A549 (cell line): ENCODE results near the gene CETN2. TPM values are rescaled to one million over a fixed set of nuclear protein-coding genes. Genes with fewer than 3 reads are reported as not detected.
A peak's percentile ranks its signal among the peaks of the same experiment; 100 is the strongest.

Experiments used
- ATAC-seq, 2 experiments: fragments of 200-7000 bp in 1 of 2; fragments of >200 bp in 1 of 2; cut with Nextera tagmentation in 1 of 2; cut with Tn5 transposase in 1 of 2; 3 replicates each; pipeline versions ENCODE4 v1.8.0 to v1.9.1; 2018 to 2020; ENCODE audit warnings: mild to moderate bottlenecking in 1 of 2, moderate library complexity in 1 of 2
- CTCF ChIA-PET: fragments of 300-600 bp; sonication (Branson Sonifier 250); formaldehyde crosslinking; extraction: SDS; loops from one replicate; lab custom pipeline; 2021; ENCODE audit warnings: antibody characterized with exemption, inconsistent platforms; lab: Yijun Ruan, JAX
- POLR2A ChIA-PET: fragments of 350-600 bp; formaldehyde crosslinking; extraction: SDS; loops from one replicate; lab custom pipeline; 2021; ENCODE audit warnings: antibody characterized with exemption, inconsistent platforms; lab: Yijun Ruan, JAX
- DNase-seq, 2 experiments: peaks; one replicate each; pipeline versions ENCODE4 v3.0.0 to v3.0.0-alpha.2; 2011 to 2016; ENCODE audit warnings: low read depth in 1 of 2, low spot score in 1 of 2
- FAIRE-seq: peaks from 2 replicates; lab custom pipeline; 2011; peaks lifted over from hg19 to GRCh38; lab: Jason Lieb, UNC
- H3K27ac ChIP-seq, 2 experiments: fragments of >200 bp; sonication (Bioruptor Twin); formaldehyde crosslinking; 3 replicates each; pipeline ENCODE4 v1.5.1; 2016 to 2017
- H3K4me1 ChIP-seq: fragments of >200 bp; sonication (Bioruptor Twin); formaldehyde crosslinking; 3 replicates; pipeline ENCODE4 v1.6.1; 2016
- H3K4me2 ChIP-seq: fragments of >200 bp; sonication (Bioruptor Twin); formaldehyde crosslinking; 3 replicates; pipeline ENCODE4 v1.6.1; 2016
- H3K4me3 ChIP-seq: fragments of >200 bp; sonication (Bioruptor Twin); formaldehyde crosslinking; 3 replicates; pipeline ENCODE4 v1.5.1; 2016
- H3K9me3 ChIP-seq: fragments of >200 bp; sonication (Bioruptor Twin); formaldehyde crosslinking; 3 replicates; pipeline ENCODE4 v1.6.1; 2016
- BHLHE40 ChIP-seq: IDR thresholded peaks from 2 replicates; pipeline ENCODE4 v1.6.1; 2012; ENCODE audit warnings: low read depth, low read length, inconsistent platforms
- CBX8 ChIP-seq: fragments of 200-600 bp; sonication (generic); IDR thresholded peaks from 2 replicates; pipeline ENCODE4 v1.6.1; 2016
- CEBPB ChIP-seq, 2 experiments: fragments of >200 bp in 1 of 2; sonication (Bioruptor Twin) in 1 of 2; formaldehyde crosslinking in 1 of 2; IDR thresholded peaks; 2 replicates each; pipeline ENCODE4 v1.6.1; 2012 to 2016
- CHD2 ChIP-seq: fragments of 150-350 bp; IDR thresholded peaks from 2 replicates; pipeline ENCODE4 v1.6.1; 2014; ENCODE audit warnings: low read length; ENCODE audit not compliant: partially characterized antibody
- CHD4 ChIP-seq: fragments of 200-600 bp; sonication (generic); IDR thresholded peaks from 2 replicates; pipeline ENCODE4 v1.6.1; 2016; ENCODE audit warnings: antibody characterized with exemption, mild to moderate bottlenecking, borderline replicate concordance
- FOXS1 ChIP-seq: fragments of 250-450 bp; sonication (Bioruptor Pico); IDR thresholded peaks from 2 replicates; pipeline ENCODE4 v1.5.0; 2020; ENCODE audit warnings: mild to moderate bottlenecking, moderate library complexity
- HDAC2 ChIP-seq: fragments of 200-600 bp; sonication (generic); IDR thresholded peaks from 2 replicates; pipeline ENCODE4 v1.6.1; 2016
- HEYL ChIP-seq: fragments of 250-450 bp; sonication (Bioruptor Pico); IDR thresholded peaks from 2 replicates; pipeline ENCODE4 v1.8.0; 2021; ENCODE audit warnings: mild to moderate bottlenecking, moderate library complexity
- HOXB13 ChIP-seq: fragments of 250-450 bp; sonication (Bioruptor Pico); IDR thresholded peaks from 2 replicates; pipeline ENCODE4 v1.5.0; 2020; ENCODE audit warnings: low read depth, mild to moderate bottlenecking, moderate library complexity
- JUN ChIP-seq, 2 experiments: fragments of >200 bp; sonication (Bioruptor Twin); formaldehyde crosslinking; IDR thresholded peaks; 2 replicates in 1 of 2; 3 replicates in 1 of 2; pipeline ENCODE4 v1.6.1; 2016 to 2017
- JUNB ChIP-seq: fragments of >200 bp; sonication (Bioruptor Twin); formaldehyde crosslinking; IDR thresholded peaks from 2 replicates; pipeline ENCODE4 v1.6.1; 2016
- NFE2L2 ChIP-seq: fragments of 150-350 bp; conservative IDR thresholded peaks from 2 replicates; pipeline ENCODE4 v1.6.1; 2014; ENCODE audit warnings: low read length
- NPAS2 ChIP-seq: fragments of 250-450 bp; sonication (Bioruptor Pico); IDR thresholded peaks from 2 replicates; pipeline ENCODE4 v1.8.0; 2022; ENCODE audit warnings: mild to moderate bottlenecking, moderate library complexity, borderline replicate concordance
- NR3C1 ChIP-seq: fragments of >200 bp; sonication (Bioruptor Twin); formaldehyde crosslinking; IDR thresholded peaks from 3 replicates; pipeline ENCODE4 v1.6.1; 2017
- PHF8 ChIP-seq: fragments of 200-600 bp; sonication (generic); IDR thresholded peaks from 2 replicates; pipeline ENCODE4 v1.6.1; 2016; ENCODE audit warnings: low read depth, mild to moderate bottlenecking, antibody characterized with exemption, moderate library complexity, borderline replicate concordance
- POLR2A ChIP-seq: IDR thresholded peaks from 2 replicates; pipeline ENCODE4 v1.6.1; 2012; ENCODE audit warnings: mild to moderate bottlenecking, low read length
- POLR2AphosphoS2 ChIP-seq: conservative IDR thresholded peaks from 2 replicates; pipeline ENCODE4 v1.6.1; 2012; ENCODE audit warnings: low read length, improper control_type of control experiment, inconsistent platforms
- RAD21 ChIP-seq, 2 experiments: fragments of >200 bp in 1 of 2; sonication (Bioruptor Twin) in 1 of 2; formaldehyde crosslinking in 1 of 2; IDR thresholded peaks in 1 of 2; conservative IDR thresholded peaks in 1 of 2; 2 replicates in 1 of 2; 3 replicates in 1 of 2; pipeline ENCODE4 v1.6.1; 2012 to 2018; ENCODE audit warnings: inconsistent platforms in 1 of 2
- RFX5 ChIP-seq: fragments of 450-650 bp; IDR thresholded peaks from 2 replicates; pipeline ENCODE4 v1.7.1; 2014; ENCODE audit warnings: antibody characterized with exemption, mild to moderate bottlenecking, moderate library complexity
- SMC3 ChIP-seq: fragments of >200 bp; sonication (Bioruptor Twin); formaldehyde crosslinking; IDR thresholded peaks from 3 replicates; pipeline ENCODE4 v1.6.1; 2018; ENCODE audit warnings: inconsistent platforms
- TFCP2L1 ChIP-seq: fragments of 250-450 bp; sonication (Bioruptor Pico); IDR thresholded peaks from 2 replicates; pipeline ENCODE4 v1.5.0; 2021; ENCODE audit warnings: mild to moderate bottlenecking
- TP53 ChIP-seq: fragments of 250-450 bp; sonication (Bioruptor Pico); IDR thresholded peaks from 2 replicates; pipeline ENCODE4 v1.5.0; 2021; ENCODE audit warnings: mild to moderate bottlenecking, moderate library complexity
- ZNF302 ChIP-seq: fragments of 250-450 bp; sonication (Bioruptor Pico); IDR thresholded peaks from 2 replicates; pipeline ENCODE4 v1.9.0; 2021; ENCODE audit warnings: inconsistent platforms, mild to moderate bottlenecking, moderate library complexity
- WGBS: methylation state at CpG from one replicate; pipeline ENCODE4 v1.1.6; 2017; ENCODE audit errors: missing lambda C conversion rate; 5-methylcytosine and 5-hydroxymethylcytosine counted together
- polyA plus RNA-seq, 4 experiments: library from polyadenylated mRNA; depleted of rRNA in 3 of 4; stranded (reverse); fragments of >200 nt; fragmentation: RNase III in 1 of 4; extraction: RNeasy Plus Mini Kit Qiagen cat#74134 plus additional on column Dnase treatment in 1 of 4; gene quantifications; 2 replicates in 3 of 4; 3 replicates in 1 of 4; pipeline ENCODE4 v1.2.3, GENCODE V29; 2011 to 2017
- TF ChIP-seq, protein P1 (sequence below): IDR thresholded peaks from 2 replicates; pipeline ENCODE4 v1.6.1; 2012
- TF ChIP-seq, protein P2 (sequence below): fragments of 150-350 bp; IDR thresholded peaks from 2 replicates; pipeline ENCODE4 v1.6.1; 2014; ENCODE audit warnings: low read depth, mild to moderate bottlenecking, low read length
- TF ChIP-seq, protein P3 (sequence below): fragments of 250-450 bp; sonication (Bioruptor Pico); IDR thresholded peaks from 2 replicates; pipeline ENCODE4 v1.5.0; 2021; ENCODE audit warnings: mild to moderate bottlenecking, moderate library complexity, borderline replicate concordance

CETN2 gene
- polyA plus RNA-seq, 2 of the 4 experiments (the other 2 are of a cell fraction) = 69.2 to 82.6 TPM

DNA sequence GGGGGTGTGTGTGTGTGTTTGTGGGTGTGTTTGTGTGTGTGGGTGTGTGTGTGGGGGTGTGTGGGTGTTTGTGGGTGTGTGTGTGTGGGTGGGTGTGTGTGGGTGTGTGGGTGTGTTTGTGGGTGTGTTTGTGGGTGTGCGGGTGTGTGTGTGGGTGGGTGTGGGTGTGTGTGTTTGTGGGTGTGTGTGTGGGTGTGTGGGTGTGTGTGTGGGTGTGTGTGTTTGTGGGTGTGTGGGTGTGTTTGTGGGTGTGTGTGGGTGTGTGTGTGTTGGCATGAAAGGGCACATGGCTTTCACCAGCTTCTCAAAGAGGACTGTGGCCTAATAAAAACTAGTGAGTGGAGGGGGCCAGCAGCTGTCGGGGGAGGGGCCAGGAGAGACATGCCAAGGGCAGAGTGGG lies 42.0 kb upstream of the CETN2 start:
- DNase-seq (no peak), ATAC-seq (no peak), FAIRE-seq (no peak)
- POLR2A ChIA-PET = no interaction called here
- H3K4me3 ChIP-seq = no peak overlapping the region
- no peaks in the 10 kb centered on the region for H3K9me3 ChIP-seq
- TF ChIP-seq JUNB (no peak), RFX5 (no peak), HOXB13 (CRISPR knock-in tag) (no peak), PHF8 (no peak), HDAC2 (no peak), RAD21 (conservative IDR thresholded peaks at IDR 0.05 in 1 of 2, IDR thresholded peaks at IDR 0.05 in 1 of 2) (no peak)
- TF ChIP-seq, protein P1, sequence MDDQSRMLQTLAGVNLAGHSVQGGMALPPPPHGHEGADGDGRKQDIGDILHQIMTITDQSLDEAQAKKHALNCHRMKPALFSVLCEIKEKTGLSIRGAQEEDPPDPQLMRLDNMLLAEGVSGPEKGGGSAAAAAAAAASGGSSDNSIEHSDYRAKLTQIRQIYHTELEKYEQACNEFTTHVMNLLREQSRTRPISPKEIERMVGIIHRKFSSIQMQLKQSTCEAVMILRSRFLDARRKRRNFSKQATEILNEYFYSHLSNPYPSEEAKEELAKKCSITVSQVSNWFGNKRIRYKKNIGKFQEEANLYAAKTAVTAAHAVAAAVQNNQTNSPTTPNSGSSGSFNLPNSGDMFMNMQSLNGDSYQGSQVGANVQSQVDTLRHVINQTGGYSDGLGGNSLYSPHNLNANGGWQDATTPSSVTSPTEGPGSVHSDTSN = no peak
- TF ChIP-seq, protein P2, sequence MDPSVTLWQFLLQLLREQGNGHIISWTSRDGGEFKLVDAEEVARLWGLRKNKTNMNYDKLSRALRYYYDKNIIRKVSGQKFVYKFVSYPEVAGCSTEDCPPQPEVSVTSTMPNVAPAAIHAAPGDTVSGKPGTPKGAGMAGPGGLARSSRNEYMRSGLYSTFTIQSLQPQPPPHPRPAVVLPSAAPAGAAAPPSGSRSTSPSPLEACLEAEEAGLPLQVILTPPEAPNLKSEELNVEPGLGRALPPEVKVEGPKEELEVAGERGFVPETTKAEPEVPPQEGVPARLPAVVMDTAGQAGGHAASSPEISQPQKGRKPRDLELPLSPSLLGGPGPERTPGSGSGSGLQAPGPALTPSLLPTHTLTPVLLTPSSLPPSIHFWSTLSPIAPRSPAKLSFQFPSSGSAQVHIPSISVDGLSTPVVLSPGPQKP = no peak
- TF ChIP-seq, all 56 proteins: peak for 0
- 86% methylated on average over 1 of the region's 2 CpGs for WGBS
- H3K4me1 ChIP-seq = no peaks in the 10 kb centered on the region
- CTCF ChIA-PET = interaction anchor here (1.7 kb wide), 1 partner anchor 27 kb away, joined by 4 read pairs; no protein-coding TSS in a partner anchor
- no peak overlapping the region for H3K4me2 ChIP-seq
- no peak overlapping the region for H3K27ac ChIP-seq

DNA sequence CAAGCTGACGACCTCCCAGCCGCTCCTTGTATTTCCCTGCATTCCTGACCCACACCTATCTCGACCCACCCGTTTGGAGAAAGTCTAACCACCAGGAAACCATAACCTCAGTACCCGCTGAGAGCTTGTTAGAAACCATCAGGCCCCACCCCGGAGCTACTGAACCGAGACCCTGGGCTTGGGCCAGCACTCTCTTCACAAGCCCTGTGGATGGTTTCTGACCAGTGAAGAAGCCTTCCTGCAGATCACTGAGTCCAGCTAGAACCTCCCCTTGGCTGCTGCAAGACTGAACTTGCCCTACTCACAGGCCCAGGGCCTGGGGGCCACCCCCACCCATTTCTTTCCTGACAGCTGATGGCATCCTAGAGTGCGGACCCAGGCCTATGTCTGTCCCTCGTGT lies 40.7 kb upstream of the CETN2 start:
- ChIA-PET POLR2A (no interaction called here), CTCF (no interaction called here)
- no peak for FAIRE-seq

DNA sequence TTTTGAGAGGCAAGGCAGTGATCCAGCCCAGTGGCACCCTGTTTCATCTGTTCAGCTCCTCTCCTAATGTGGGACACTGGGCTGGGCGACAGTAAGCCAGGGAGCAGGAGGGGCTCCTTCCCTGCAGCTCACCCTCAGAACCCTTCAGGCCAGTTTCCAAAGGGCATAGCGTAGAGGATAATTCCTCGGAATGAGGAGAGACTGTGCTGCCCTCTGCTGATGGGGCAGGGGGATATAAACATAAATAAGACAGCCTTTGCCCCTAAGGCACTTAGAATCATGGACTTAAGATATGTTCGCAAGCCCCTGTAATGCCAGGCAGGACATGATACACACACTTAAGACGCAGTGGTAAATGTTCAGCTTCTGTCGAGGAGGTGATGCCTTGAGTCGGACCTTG lies 39.4 kb upstream of the CETN2 start:
- WGBS = 82% methylated on average over 7 of the region's 7 CpGs
- ChIA-PET CTCF (interaction anchor here (0.6 to 1.1 kb wide), 5 partner anchors 7 to 1103 kb away, joined by 3 to 6 read pairs (median 3); no protein-coding TSS in a partner anchor), POLR2A (no interaction called here)
- Histone ChIP-seq H3K4me1 (no peaks in the 10 kb centered on the region), H3K4me3 (no peak overlapping the region), H3K27ac (no peak overlapping the region), H3K9me3 (no peaks in the 10 kb centered on the region), H3K4me2 (no peak overlapping the region)
- peak in 1 of 2 experiments; percentile 48; a peak in 3 of 6 replicates for ATAC-seq
- peak in 1 of 2 experiments; percentile 5 for DNase-seq
- FAIRE-seq = no peak
- no peak for TF ChIP-seq TP53 (CRISPR knock-in tag)
- no peak for TF ChIP-seq POLR2A
- no peak for TF ChIP-seq NR3C1
- no peak for TF ChIP-seq POLR2AphosphoS2
- TF ChIP-seq, protein P1 = no peak
- no peak for TF ChIP-seq JUN (IDR thresholded peaks at IDR 0.05)
- TF ChIP-seq SMC3 = no peak
- TF ChIP-seq, protein P2 = no peak
- TF ChIP-seq, protein P3, sequence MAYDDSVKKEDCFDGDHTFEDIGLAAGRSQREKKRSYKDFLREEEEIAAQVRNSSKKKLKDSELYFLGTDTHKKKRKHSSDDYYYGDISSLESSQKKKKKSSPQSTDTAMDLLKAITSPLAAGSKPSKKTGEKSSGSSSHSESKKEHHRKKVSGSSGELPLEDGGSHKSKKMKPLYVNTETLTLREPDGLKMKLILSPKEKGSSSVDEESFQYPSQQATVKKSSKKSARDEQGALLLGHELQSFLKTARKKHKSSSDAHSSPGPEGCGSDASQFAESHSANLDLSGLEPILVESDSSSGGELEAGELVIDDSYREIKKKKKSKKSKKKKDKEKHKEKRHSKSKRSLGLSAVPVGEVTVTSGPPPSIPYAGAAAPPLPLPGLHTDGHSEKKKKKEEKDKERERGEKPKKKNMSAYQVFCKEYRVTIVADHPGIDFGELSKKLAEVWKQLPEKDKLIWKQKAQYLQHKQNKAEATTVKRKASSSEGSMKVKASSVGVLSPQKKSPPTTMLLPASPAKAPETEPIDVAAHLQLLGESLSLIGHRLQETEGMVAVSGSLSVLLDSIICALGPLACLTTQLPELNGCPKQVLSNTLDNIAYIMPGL (CRISPR knock-in tag) = no peak
- no peak for TF ChIP-seq ZNF302 (CRISPR knock-in tag)

More for the DNA sequence above, 40.7 kb upstream of the CETN2 start:
- TF ChIP-seq TP53 (CRISPR knock-in tag) (no peak), JUN (IDR thresholded peaks at IDR 0.05) (no peak), BHLHE40 (no peak), TFCP2L1 (CRISPR knock-in tag) (no peak), CEBPB (IDR thresholded peaks at IDR 0.05) (no peak), HEYL (CRISPR knock-in tag) (no peak), RFX5 (no peak), NR3C1 (no peak), POLR2A (no peak), ZNF302 (CRISPR knock-in tag) (no peak), NPAS2 (CRISPR knock-in tag) (no peak), FOXS1 (CRISPR knock-in tag) (no peak), NFE2L2 (no peak), CHD4 (no peak), CHD2 (no peak), CBX8 (no peak)
- TF ChIP-seq, protein P1 = no peak
- TF ChIP-seq, protein P3 (CRISPR knock-in tag) = no peak
- TF ChIP-seq, all 56 proteins: peak for 0
- no peak for ATAC-seq
- H3K4me2 ChIP-seq = no peak overlapping the region
- no peaks in the 10 kb centered on the region for H3K4me1 ChIP-seq
- H3K27ac ChIP-seq = no peak overlapping the region
- H3K4me3 ChIP-seq = no peak overlapping the region
- 91% methylated on average over 9 of the region's 9 CpGs for whole genome bisulfite sequencing
- no peak for DNase-seq
- no peaks in the 10 kb centered on the region for H3K9me3 ChIP-seq
